Gastrocnemius medialis (tissue), 4 donors: Measurements from ENCODE around the gene ZNF814.

Experiments
- CTCF ChIP-seq, 5 experiments: fragments of 450-650 bp in 3 of 5; fragments of 200-600 bp in 2 of 5; sonication (generic) in 2 of 5; IDR thresholded peaks in 4 of 5; conservative IDR thresholded peaks in 1 of 5; 1 replicate in 4 of 5; 2 replicates in 1 of 5; pipeline ENCODE4 v1.5.1; 2016 to 2019; ENCODE audit warnings: antibody characterized with exemption in 5 of 5, mild to moderate bottlenecking in 3 of 5, moderate library complexity in 3 of 5
- POLR2A ChIP-seq, 2 donors: fragments of 450-650 bp; IDR thresholded peaks; one replicate each; pipeline ENCODE4 v1.6.1; 2017; ENCODE audit warnings: antibody characterized with exemption in 2 of 2, mild to moderate bottlenecking in 2 of 2, moderate library complexity in 2 of 2

GRCh38 chr19:57816652-57817051 is 72.2 kb downstream of the ZNF814 start:
- no peak for TF ChIP-seq POLR2A (IDR thresholded peaks at IDR 0.05)
- no peak for TF ChIP-seq CTCF (IDR thresholded peaks at IDR 0.05 in 4 of 5, conservative IDR thresholded peaks at IDR 0.05 in 1 of 5)
